Small intestine (tissue), 7 donors: ENCODE data around the gene GTF3C5. TPM values are rescaled to one million over a fixed set of nuclear protein-coding genes. Genes with fewer than 3 reads are reported as not detected.
"Not testable (repeated sequence)": the region's sequence is repeated elsewhere in the genome, so short reads cannot be mapped to it uniquely, and the experiment has no call there.

ENCODE experiments used
- DNase-seq, 2 donors: peaks; one replicate each; pipeline versions ENCODE4 v3.0.0 to v3.0.0-alpha.2; 2013
- FAIRE-seq: peaks from 2 replicates; lab custom pipeline; 2012; peaks lifted over from hg19 to GRCh38; lab: Jason Lieb, UNC
- H3K27ac ChIP-seq, 3 donors: one replicate each; pipeline ENCODE4 v1.5.1; 2013; ENCODE audit warnings: low read length in 2 of 3, mild to moderate bottlenecking in 2 of 3, control low read depth in 1 of 3, inconsistent platforms in 1 of 3, low read depth in 1 of 3, moderate library complexity in 1 of 3
- H3K27me3 ChIP-seq, 3 donors: one replicate each; pipeline ENCODE4 v1.6.1; 2013; ENCODE audit warnings: low read length in 3 of 3, inconsistent platforms in 1 of 3; ENCODE audit not compliant: control insufficient read depth in 3 of 3, insufficient read depth in 3 of 3
- H3K36me3 ChIP-seq, 3 donors: one replicate each; pipeline ENCODE4 v1.6.1; 2013; ENCODE audit warnings: low read length in 3 of 3, inconsistent platforms in 1 of 3, low read depth in 1 of 3, mild to moderate bottlenecking in 1 of 3, moderate library complexity in 1 of 3; ENCODE audit not compliant: control insufficient read depth in 3 of 3, insufficient read depth in 2 of 3
- H3K4me1 ChIP-seq, 3 donors: one replicate each; pipeline ENCODE4 v1.6.1; 2013; ENCODE audit warnings: low read length in 2 of 3, inconsistent platforms in 1 of 3, low read depth in 1 of 3, mild to moderate bottlenecking in 1 of 3, moderate library complexity in 1 of 3; ENCODE audit not compliant: control insufficient read depth in 3 of 3, insufficient read depth in 2 of 3
- H3K4me3 ChIP-seq, 3 donors: one replicate each; pipeline ENCODE4 v1.5.1; 2013; ENCODE audit warnings: low read length in 3 of 3, control low read depth in 1 of 3, inconsistent platforms in 1 of 3, low read depth in 1 of 3, mild to moderate bottlenecking in 1 of 3, moderate library complexity in 1 of 3
- H3K9me3 ChIP-seq, 2 donors: one replicate each; pipeline ENCODE4 v1.6.1; 2013; ENCODE audit warnings: low read depth in 1 of 2, low read length in 1 of 2; ENCODE audit not compliant: control insufficient read depth in 2 of 2, insufficient read depth in 1 of 2
- WGBS, 3 donors: extraction: QIAGEN DNeasy Blood & Tissue Kit; methylation state at CpG; one replicate each; pipeline ENCODE4 v1.1.7; 2013; 5-methylcytosine and 5-hydroxymethylcytosine counted together
- polyA plus RNA-seq, 4 donors: library from polyadenylated mRNA; stranded (reverse) in 3 of 4; unstranded in 1 of 4; fragments of 200-250 nt in 3 of 4; fragments of 120-200 nt in 1 of 4; gene quantifications; one replicate each; pipeline versions ENCODE4 v1.2.1 to v1.2.3, GENCODE V29; 2013
- donor health status: healthy with polysubstance abuse.
- donor health status: control.
- donor health status: control.
- donor health status: Bipolar disorder and iron deficiency.
- donor health status: healthy.

The GTF3C5 gene
- polyA plus RNA-seq, 4 donors, result 37.3 to 56.0 (median 51.0) TPM

DNA sequence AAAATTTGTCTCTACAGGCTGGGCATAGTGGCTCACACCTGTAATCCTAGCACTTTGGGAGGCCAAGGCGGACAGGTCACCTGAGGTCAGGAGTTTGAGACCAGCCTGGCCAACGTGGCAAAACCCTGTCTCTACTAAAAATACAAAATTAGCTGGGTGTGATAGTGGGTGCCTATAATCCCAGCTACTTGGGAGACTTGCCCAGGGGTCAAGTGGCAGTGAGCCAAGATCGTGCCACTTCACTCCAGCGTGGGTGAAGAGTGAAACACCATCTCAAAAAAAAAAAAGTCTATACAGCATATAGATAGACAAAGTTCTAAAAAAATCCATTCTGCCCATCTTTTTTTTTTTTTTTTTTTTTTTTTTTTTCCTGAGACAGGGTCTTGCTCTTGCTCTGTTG is 63.6 kb downstream of the GTF3C5 start:
- DNase-seq, FAIRE-seq, H3K4me3 ChIP-seq, H3K27me3 ChIP-seq, H3K27ac ChIP-seq: not testable (repeated sequence)
- peaks cover 6 to 26% (median 14%) of the 10 kb centered on the region in 3 donors for H3K36me3 ChIP-seq
- peaks cover 0 to 17% (median 3%) of the 10 kb centered on the region in 3 donors for H3K4me1 ChIP-seq
- 78 to 84% (median 78%) methylated on average over 4 of the region's 4 CpGs for WGBS, 3 donors
- peaks cover 0 to 32% of the 10 kb centered on the region in 2 donors for H3K9me3 ChIP-seq

DNA sequence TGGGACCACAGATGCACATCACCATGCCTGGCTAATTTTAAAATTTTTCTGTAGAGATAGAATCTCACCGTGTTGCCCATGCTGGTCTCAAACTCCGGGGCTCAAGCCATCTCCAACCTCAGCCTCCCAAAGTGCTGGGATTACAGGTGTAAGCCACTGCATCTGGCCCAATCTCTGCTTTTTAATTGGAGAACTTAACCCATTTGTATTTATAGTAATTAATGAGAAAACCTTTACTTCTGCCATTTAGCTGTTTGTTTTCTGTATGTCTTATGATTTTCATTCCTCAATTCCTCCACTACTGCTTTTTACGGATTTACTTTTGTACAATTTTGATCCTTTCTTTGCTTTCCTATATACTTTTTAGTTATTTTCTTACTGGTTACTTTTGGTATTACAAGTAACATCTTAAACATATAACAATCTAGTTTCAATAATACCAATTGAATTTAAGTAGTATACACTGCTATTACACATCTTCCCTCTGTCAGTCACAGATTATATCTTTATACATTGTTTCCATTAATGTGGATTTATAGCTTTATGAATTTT is 64.1 kb downstream of the GTF3C5 start:
- no peaks in the 10 kb centered on the region for H3K27me3 ChIP-seq
- H3K4me3 ChIP-seq, result no peak overlapping the region
- 94 to 99% (median 97%) methylated on average over 3 of the region's 3 CpGs for WGBS, 3 donors
- no peak for DNase-seq
- H3K27ac ChIP-seq, result no peak overlapping the region
- FAIRE-seq, result no peak
- peaks cover 0 to 17% (median 3%) of the 10 kb centered on the region in 3 donors for H3K4me1 ChIP-seq
- peaks cover 0 to 32% of the 10 kb centered on the region in 2 donors for H3K9me3 ChIP-seq
- H3K36me3 ChIP-seq, result peaks cover 11 to 31% (median 16%) of the 10 kb centered on the region in 3 donors

DNA sequence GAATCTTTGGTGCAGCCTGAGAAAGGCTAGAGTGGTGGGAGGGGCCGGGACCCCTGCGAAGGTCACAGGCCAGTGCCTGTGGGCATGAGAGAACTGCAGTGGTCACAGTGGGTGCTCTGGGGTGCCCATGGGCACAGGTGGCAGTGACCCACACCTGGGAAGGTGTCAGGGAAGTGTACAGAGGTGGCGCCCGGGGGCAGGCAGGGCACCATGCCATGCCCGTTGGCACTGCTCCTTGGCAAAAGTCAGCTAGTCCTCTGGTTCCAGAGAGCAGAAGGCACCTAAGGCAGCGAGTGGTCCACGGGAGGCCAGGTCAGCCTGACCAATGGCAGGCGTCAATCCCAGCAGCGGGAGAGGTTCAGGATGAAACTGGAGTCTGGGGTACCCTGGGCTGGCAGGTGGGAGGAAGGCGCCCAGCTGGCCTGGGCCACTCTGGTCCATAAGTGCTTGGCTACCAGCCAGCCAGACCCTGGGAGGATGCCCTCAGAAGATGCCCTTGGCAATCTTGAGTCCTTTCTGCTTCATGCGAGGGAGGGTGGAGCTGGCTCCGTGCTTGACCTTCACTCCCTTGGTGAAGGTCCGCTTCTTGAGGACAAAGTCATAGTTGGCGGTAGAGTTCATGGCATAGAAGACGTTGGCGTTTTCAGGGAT is 67.4 kb downstream of the GTF3C5 start:
- peaks cover 36 to 64% (median 36%) of the 10 kb centered on the region in 3 donors for H3K36me3 ChIP-seq
- 78 to 95% (median 79%) methylated on average over 16 of the region's 16 CpGs for WGBS, 3 donors
- no peak for DNase-seq

DNA sequence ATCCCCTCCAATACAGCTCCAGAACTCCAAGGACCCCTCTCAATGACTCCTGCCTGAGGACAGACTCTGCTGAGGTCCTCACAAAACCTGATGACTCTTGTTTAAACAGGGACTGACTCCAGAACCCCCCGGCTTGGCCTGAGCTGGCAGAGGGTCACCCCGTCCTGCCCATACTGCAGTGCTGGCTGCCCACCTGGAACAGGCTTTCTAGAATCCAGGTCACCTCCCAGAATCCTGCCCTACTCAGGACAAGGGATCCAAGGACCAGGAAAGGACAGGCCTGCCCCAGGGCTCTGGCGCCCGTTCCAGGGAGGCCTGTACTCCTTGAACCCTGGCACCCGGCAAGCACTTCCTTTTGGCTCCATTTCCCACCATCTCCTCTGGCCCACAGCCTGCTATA is 68.1 kb downstream of the GTF3C5 start:
- peaks cover 36 to 70% (median 37%) of the 10 kb centered on the region in 3 donors for H3K36me3 ChIP-seq

More for the DNA sequence above, 67.4 kb downstream of the GTF3C5 start:
- FAIRE-seq, result no peak
- Histone ChIP-seq H3K4me3 (no peak overlapping the region), H3K4me1 (peaks cover 0 to 3% (median under 1%) of the 10 kb centered on the region in 3 donors), H3K9me3 (peaks cover 0 to 32% of the 10 kb centered on the region in 2 donors), H3K27me3 (no peaks in the 10 kb centered on the region), H3K27ac (no peak overlapping the region)

DNA sequence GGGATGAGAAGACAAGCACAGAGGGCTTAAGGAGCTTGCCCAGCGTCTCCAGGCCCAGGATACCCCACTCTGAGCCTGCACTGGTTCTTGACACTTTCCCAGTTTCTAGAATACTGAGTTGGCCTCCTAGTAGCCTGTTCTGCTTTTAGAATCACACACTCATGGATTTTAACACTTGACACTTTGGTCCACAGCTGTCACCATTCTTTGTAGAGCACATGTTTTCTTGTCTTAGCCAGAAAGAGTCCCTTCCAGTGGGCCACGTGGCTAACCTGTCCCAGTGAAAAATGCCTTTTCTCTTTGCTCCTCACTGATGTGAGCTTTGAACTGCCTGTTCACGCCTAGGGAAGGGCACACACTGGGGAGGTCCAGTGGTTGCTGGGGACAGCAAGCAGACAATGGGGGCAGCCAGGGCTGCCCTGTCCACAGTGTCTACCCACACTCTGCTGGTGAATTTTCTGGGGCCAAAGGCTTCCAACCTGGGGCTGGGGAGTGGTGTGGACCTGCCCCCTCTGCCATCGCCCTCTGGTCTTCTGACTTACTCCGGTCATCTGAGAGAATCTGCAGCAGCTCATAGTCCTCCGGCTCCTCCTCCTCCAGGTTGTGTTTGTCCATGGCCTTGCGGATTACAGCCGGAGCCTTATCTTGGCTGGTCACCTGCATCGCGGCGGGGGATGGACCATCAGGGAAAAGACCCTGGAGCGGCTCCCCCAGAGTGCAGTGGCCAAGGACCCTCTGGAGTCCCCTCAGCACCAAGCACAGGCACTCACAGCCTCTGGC is 69.1 kb downstream of the GTF3C5 start:
- H3K27ac ChIP-seq, result peak overlapping the region in 1 of 3 donors; percentile 57
- H3K9me3 ChIP-seq, result peaks cover 0 to 25% of the 10 kb centered on the region in 2 donors
- peaks cover 38 to 78% (median 39%) of the 10 kb centered on the region in 3 donors for H3K36me3 ChIP-seq
- H3K4me1 ChIP-seq, result peaks cover 0 to 4% (median 3%) of the 10 kb centered on the region in 3 donors
- WGBS, 3 donors, result 89 to 93% (median 92%) methylated on average over 12 of the region's 12 CpGs
- no peak for FAIRE-seq
- no peak overlapping the region for H3K4me3 ChIP-seq
- no peaks in the 10 kb centered on the region for H3K27me3 ChIP-seq
- peak in 1 of 2 donors; percentile 37 for DNase-seq

More for the DNA sequence above, 68.1 kb downstream of the GTF3C5 start:
- no peak for DNase-seq
- Histone ChIP-seq H3K27me3 (no peaks in the 10 kb centered on the region), H3K4me1 (peaks cover 0 to 4% (median 3%) of the 10 kb centered on the region in 3 donors), H3K4me3 (no peak overlapping the region), H3K9me3 (peaks cover 0 to 32% of the 10 kb centered on the region in 2 donors), H3K27ac (no peak overlapping the region)
- WGBS, 3 donors, result 73 to 89% (median 76%) methylated on average over 5 of the region's 5 CpGs
- FAIRE-seq, result no peak

DNA sequence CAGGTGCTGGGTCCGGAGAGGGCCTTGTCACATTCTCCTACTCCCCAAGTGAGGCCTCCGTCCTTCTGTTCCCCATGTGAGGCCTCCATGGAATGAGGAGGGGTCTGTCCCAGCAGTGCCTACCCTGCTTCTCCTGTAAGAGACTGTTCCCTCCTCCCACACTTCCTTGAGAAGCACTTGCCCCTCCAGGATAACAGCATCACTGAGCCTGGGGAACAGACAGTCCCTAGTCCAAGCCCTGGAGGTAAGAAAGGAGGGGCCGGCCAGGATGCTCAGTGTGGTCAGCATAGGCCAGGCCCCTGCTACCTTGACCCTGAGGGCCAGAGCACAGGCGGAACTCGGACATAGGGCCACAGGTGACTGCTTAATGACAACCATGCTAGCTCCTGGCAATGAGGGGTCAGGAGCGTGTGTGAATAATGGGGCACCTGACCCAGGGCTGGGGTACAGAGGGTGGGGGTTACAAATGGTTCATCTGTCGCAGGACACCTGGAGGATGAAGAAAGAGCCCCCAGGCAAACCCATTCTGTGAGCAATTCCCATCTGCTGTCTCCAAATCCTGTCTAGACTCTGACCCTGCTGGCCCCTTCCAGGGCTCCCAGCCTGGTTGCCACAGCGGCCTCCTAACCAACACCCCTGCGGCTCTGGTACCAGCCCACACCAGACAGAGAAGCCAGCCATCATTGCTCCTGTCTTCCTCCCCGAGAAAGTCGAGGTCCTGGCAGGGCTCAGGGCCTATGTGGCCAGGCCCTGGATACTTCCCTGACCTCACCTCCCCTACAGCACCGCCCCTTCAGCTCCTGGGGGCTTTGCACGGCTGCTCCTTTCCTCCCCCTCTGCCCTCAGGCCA is 69.9 kb downstream of the GTF3C5 start:
- peak overlapping the region in 1 of 3 donors; percentile 56 for H3K27ac ChIP-seq

DNA sequence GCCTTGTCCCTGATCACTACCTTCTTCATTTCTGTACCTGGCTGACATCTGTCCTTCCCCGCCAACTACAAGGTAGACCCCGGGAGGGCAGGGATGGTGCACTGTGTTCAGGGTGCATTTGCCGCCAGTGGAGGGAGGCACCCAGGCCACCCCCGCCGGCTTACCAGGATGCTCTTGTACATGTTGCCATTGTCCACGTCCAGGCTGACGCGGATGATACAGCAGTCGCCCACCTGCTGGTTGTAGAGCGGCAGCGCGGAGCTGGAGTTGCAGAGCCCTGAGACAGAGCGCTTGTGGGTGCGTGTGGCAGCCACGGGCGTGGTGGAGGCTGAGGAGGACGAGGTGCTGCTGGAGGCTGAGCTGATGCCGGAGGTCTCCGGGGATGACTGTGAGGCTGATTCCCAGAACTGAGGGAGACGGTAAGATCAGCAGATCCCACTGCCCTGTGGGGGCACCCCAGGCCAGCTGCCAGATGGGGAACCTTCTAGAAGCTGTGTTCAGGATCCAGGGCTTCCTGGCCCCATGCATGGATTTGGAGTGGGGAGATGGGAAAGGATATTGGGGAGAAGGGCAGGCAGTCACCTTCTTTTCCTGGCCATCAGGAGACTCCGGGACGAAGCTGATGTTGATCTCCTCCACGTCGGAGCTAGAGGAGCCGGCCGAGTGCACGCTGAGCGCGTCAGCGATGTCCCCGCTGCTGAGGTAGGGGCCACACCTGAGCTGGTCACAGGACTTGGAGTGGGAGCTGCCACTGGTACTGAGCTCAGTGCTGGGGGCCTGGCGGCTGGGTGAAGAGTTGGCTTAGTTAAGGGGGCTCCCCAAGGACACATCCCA is 70.8 kb downstream of the GTF3C5 start:
- 95 to 96% (median 96%) methylated on average over 32 of the region's 32 CpGs for WGBS, 3 donors
- Histone ChIP-seq H3K27ac (no peak overlapping the region), H3K4me1 (peaks cover 0 to 4% (median 3%) of the 10 kb centered on the region in 3 donors), H3K36me3 (peaks cover 41 to 93% (median 47%) of the 10 kb centered on the region in 3 donors), H3K9me3 (peaks cover 0 to 21% of the 10 kb centered on the region in 2 donors), H3K4me3 (no peak overlapping the region), H3K27me3 (no peaks in the 10 kb centered on the region)
- no peak for DNase-seq
- no peak for FAIRE-seq

More for the DNA sequence above, 69.9 kb downstream of the GTF3C5 start:
- WGBS, 3 donors, result 86 to 95% (median 87%) methylated on average over 12 to 13 of the region's 13 CpGs
- Histone ChIP-seq H3K27me3 (no peaks in the 10 kb centered on the region), H3K4me1 (peaks cover 0 to 4% (median 3%) of the 10 kb centered on the region in 3 donors), H3K36me3 (peaks cover 38 to 85% (median 42%) of the 10 kb centered on the region in 3 donors), H3K9me3 (peaks cover 0 to 23% of the 10 kb centered on the region in 2 donors), H3K4me3 (no peak overlapping the region)
- FAIRE-seq, result no peak
- DNase-seq, result no peak
